ENCODE measurements around the gene FMO5. TPM values are rescaled to one million over a fixed set of nuclear protein-coding genes. Genes with fewer than 3 reads are reported as not detected.
A peak's percentile ranks its signal among the peaks of the same experiment; 100 is the strongest.

The FMO5 gene
- total and polyA plus RNA-seq, 2 of the 13 experiments (the other 11 are each of a cell fraction or from before 2014, with no cell fraction given) = 48.2 to 149 TPM

DNA sequence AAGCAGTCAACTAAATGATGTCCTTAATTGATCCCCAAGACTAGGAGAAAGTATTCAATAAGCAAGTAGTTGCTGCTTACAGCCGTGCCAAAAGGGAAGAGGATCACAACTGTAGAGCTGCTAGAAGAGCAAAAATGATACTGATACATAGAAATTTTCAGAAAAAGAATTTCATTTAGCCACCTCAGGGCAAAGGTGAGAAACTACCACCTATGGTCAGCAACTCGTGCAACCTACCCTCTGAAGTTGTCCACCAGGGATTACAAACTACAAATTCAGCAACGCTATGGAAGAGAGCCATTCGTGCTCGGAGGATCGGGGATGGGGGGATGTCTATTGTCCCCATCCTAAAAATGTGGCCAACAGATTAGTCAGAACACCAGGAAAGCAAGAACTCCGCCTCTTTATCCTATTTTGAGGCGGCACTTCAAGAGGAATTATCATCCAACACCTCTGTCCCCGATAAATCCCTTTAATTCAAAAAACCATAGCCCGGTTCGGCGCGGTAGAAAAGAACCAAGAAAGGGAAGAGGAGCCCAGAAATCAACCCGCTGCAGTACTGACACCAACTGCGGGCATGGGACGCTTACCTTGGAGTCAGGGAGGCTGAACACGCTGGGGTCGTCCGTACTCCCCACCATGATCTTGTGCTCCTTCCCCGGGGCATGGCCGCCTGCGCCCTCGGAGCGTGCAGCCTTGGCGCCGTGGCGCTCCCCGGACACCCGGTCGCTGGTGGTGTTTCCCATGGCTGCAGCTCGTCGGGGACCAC is 53.6 kb downstream of the FMO5 start:
- POLR2A ChIA-PET = interaction anchor here (0.6 to 5.8 kb wide), 10 partner anchors 42 to 102 kb away, joined by 3 to 82 read pairs (median 5); partner anchors contain the start of genes CHD1L and FMO5
- intact Hi-C loops (cut with micrococcal nuclease; ENCODE audit: unreplicated experiment) = loop anchor here (1.0 to 2.0 kb wide), 2 partner anchors 43 to 71 kb away; partner anchors contain the start of gene CHD1L
- Histone ChIP-seq H3K9me3 (ENCODE audit: low read length) (no peaks in the 10 kb centered on the region), H3K4me2 (ENCODE audit: low read depth, low read length) (peak overlapping the region; percentile 82), H3K27ac (ENCODE audit: extremely low read length, insufficient read depth, low read length) (peak overlapping the region; percentile 89), H3K4me1 (ENCODE audit: insufficient read depth, low read length) (peaks cover 48% of the 10 kb centered on the region), H3K9ac (ENCODE audit: insufficient read depth, low read depth, low read length) (peak overlapping the region; percentile 94), H3K27me3 (ENCODE audit: control insufficient read depth in 1 of 2, insufficient read depth in 2 of 2, low read length in 2 of 2) (peaks cover 0 to 4% of the 10 kb centered on the region in 2 experiments; a peak in 1 of 5 replicates), H3K4me3 (replicated peaks in 1 of 3; ENCODE audit: insufficient read depth in 1 of 3, low read depth in 2 of 3, low read length in 3 of 3) (peak overlapping the region; percentile 85 to 99 (median 99)), H3K36me3 (replicated peaks in 1 of 2; ENCODE audit: control insufficient read depth in 1 of 2, insufficient read depth in 2 of 2, low read length in 2 of 2) (peaks cover 0 to 16% of the 10 kb centered on the region in 2 experiments; a peak in 3 of 5 replicates), H2AFZ (ENCODE audit: low read length) (no peak overlapping the region), H4K20me1 (ENCODE audit: insufficient read depth, low read length) (peaks cover 16% of the 10 kb centered on the region; the same call in 1 of the 2 replicates), H3K79me2 (ENCODE audit: insufficient read depth, low read length) (peaks cover 82% of the 10 kb centered on the region)
- CTCF ChIA-PET (ENCODE audit: low intra/inter-chr PET ratio, low total read pairs) = interaction anchor here (0.9 to 3.4 kb wide), 3 partner anchors 36 to 71 kb away, joined by 3 to 141 read pairs (median 3); partner anchors contain the start of gene CHD1L
- WGBS (ENCODE audit: low lambda C conversion rate) = 0% methylated on average over 18 of the region's 32 CpGs
- ATAC-seq = no peak
- no peak for FAIRE-seq
- no peak for DNase-seq (ENCODE audit: low spot score)
- no TSS peak for BruUV-seq (replicated peaks)
- in situ Hi-C loops (cut with HindIII; ENCODE audit: extremely low pct_ligation_motif_present, low pct_unique_long_range_greater_than_20kb) = loop anchor here (5.0 kb wide), 1 partner anchor 71 kb away; the partner anchor contains the start of gene CHD1L
- TF ChIP-seq HMG20B (CRISPR knock-in tag; conservative IDR thresholded peaks at IDR 0.05) (no peak), PLRG1 (conservative IDR thresholded peaks at IDR 0.05) (no peak), RFXAP (CRISPR knock-in tag; IDR thresholded peaks at IDR 0.05; ENCODE audit: borderline replicate concordance) (peak; percentile 26; the same call in 1 of the 2 replicates), MLLT10 (CRISPR knock-in tag; IDR thresholded peaks at IDR 0.05) (no peak; the same call in 1 of the 2 replicates), CBFB (CRISPR knock-in tag; IDR thresholded peaks at IDR 0.05) (no peak), POLR2AphosphoS5 (IDR thresholded peaks at IDR 0.05; ENCODE audit: low read depth, low read length) (peak; percentile 43; the same call in 1 of the 2 replicates), AHR (CRISPR knock-in tag; IDR thresholded peaks at IDR 0.05) (no peak), ZNF607 (CRISPR knock-in tag; IDR thresholded peaks at IDR 0.05; ENCODE audit: borderline replicate concordance) (no peak), SIN3A (IDR thresholded peaks at IDR 0.05; ENCODE audit: borderline replicate concordance, low read depth, low read length) (0 out of 2 replicates have a peak, but pooled peaks have one; percentile 9), SMARCC2 (IDR thresholded peaks at IDR 0.05) (no peak), ZNF234 (CRISPR knock-in tag; conservative IDR thresholded peaks at IDR 0.05) (no peak), ZNF614 (CRISPR knock-in tag; IDR thresholded peaks at IDR 0.05; ENCODE audit: borderline replicate concordance) (no peak)
- TF ChIP-seq, protein P1, sequence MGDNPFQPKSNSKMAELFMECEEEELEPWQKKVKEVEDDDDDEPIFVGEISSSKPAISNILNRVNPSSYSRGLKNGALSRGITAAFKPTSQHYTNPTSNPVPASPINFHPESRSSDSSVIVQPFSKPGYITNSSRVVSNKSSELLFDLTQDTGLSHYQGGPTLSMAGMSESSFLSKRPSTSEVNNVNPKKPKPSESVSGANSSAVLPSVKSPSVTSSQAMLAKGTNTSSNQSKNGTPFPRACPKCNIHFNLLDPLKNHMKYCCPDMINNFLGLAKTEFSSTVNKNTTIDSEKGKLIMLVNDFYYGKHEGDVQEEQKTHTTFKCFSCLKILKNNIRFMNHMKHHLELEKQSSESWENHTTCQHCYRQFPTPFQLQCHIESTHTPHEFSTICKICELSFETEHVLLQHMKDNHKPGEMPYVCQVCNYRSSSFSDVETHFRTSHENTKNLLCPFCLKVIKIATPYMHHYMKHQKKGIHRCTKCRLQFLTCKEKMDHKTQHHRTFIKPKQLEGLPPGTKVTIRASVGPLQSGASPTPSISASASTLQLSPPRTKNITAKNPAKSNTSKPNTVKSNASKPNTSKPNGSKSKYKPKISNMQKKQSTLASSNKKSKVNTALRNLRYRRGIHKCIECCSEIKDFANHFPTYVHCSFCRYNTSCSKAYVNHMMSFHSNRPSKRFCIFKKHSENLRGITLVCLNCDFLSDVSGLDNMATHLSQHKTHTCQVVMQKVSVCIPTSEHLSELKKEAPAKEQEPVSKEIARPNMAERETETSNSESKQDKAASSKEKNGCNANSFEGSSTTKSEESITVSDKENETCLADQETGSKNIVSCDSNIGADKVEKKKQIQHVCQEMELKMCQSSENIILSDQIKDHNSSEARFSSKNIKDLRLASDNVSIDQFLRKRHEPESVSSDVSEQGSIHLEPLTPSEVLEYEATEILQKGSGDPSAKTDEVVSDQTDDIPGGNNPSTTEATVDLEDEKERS (CRISPR knock-in tag; IDR thresholded peaks at IDR 0.05) = no peak
- TF ChIP-seq, protein P2, sequence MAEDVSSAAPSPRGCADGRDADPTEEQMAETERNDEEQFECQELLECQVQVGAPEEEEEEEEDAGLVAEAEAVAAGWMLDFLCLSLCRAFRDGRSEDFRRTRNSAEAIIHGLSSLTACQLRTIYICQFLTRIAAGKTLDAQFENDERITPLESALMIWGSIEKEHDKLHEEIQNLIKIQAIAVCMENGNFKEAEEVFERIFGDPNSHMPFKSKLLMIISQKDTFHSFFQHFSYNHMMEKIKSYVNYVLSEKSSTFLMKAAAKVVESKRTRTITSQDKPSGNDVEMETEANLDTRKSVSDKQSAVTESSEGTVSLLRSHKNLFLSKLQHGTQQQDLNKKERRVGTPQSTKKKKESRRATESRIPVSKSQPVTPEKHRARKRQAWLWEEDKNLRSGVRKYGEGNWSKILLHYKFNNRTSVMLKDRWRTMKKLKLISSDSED (CRISPR knock-in tag; IDR thresholded peaks at IDR 0.05) = no peak
- TF ChIP-seq, protein P3, sequence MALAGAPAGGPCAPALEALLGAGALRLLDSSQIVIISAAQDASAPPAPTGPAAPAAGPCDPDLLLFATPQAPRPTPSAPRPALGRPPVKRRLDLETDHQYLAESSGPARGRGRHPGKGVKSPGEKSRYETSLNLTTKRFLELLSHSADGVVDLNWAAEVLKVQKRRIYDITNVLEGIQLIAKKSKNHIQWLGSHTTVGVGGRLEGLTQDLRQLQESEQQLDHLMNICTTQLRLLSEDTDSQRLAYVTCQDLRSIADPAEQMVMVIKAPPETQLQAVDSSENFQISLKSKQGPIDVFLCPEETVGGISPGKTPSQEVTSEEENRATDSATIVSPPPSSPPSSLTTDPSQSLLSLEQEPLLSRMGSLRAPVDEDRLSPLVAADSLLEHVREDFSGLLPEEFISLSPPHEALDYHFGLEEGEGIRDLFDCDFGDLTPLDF (CRISPR knock-in tag; IDR thresholded peaks at IDR 0.05) = 0 out of 2 replicates have a peak, but pooled peaks have one; percentile 18

All from HepG2 (cell line).